Aortic smooth muscle cell (primary cell): ENCODE data around the gene SAG. TPM values are rescaled to one million over a fixed set of nuclear protein-coding genes. Genes with fewer than 3 reads are reported as not detected.

ENCODE experiments used
- total RNA-seq: library from RNA; depleted of rRNA; stranded (reverse); fragments of >200 nt; gene quantifications from 2 replicates; pipeline ENCODE4 v1.2.3, GENCODE V29; 2014

Gene SAG
- total RNA-seq: not detected in 2 replicates

GRCh38 chr2:233307565-233307964 lies at the start of gene SAG:
TSS of gene SAG (plus strand) at chr2:233307816. CDS start at chr2:233309190, 1,374 bp downstream.

DNA sequence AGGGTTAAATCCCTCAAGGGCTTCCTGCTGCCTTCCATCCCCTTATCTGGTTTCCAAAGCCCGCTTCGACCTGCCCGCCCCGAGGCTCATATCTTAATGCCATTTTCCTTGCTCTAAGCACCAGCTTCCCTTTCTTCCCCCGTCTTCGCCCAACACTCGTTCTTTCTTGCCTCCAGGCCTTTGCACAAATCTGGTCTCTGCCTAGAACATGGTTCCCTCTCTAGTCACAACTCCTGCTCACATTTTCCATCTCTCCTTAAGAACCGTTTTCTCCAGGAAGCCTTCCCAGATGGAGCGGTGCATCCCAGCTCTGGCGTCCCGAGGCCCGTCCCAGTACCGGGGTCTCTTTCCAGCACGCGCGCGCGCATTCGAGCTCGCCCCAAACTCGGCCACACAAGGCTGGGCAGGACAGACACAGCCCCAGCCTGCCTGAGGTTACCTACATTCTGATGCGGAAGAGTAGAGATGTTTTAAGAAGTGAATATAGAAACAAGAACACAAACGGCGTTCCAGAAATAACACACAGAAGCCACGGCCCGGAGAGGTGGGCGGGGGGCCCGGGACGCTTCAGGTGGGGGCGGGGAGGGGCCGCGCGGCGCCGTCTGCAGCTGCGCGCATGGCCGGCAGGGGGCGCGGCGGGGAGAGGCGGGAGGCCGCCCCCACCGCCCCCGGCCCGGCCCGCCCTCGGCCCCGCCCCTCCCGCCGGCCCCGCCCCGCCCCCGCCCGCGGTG lies 46.3 kb downstream of the SAG start, which contains the start of gene DGKD:
Gene DGKD (plus strand): TSS at position 726 of the 731 bp plus-strand sequence. CDS start 25 bp downstream, outside the sequence.

Other genes starting within 250 kb of the SAG start
- 0.53 and 0.56 TPM in 2 replicates for gene INPP5D, start 247.5 kb upstream of the SAG start, total RNA-seq
- gene ATG16L1, start 56.1 kb upstream of the SAG start, total RNA-seq: 31.3 and 31.6 TPM in 2 replicates
- 8.1 and 9.1 TPM in 2 replicates for gene DGKD, start 46.7 kb downstream of the SAG start, total RNA-seq